T-cell (primary cell): ENCODE measurements around the gene BRINP3. TPM values are rescaled to one million over a fixed set of nuclear protein-coding genes. Genes with fewer than 3 reads are reported as not detected.

Experiments
- ATAC-seq, 4 experiments: fragments of 200-7000 bp in 3 of 4; fragments of 150-1000 bp in 1 of 4; cut with Tn5 transposase; replicated peaks in 1 of 4; 1 replicate in 3 of 4; 2 replicates in 1 of 4; pipeline ENCODE4 v1.10.0; 2021; ENCODE audit warnings: moderate library complexity in 3 of 4, mild to moderate bottlenecking in 2 of 4, moderate number of reproducible peaks in 1 of 4
- CTCF ChIA-PET, 2 donors: fragments of 300-600 bp; sonication (Branson Sonifier 250); formaldehyde crosslinking; loops; one replicate each; lab custom pipeline; 2022; ENCODE audit warnings: antibody characterized with exemption in 2 of 2; lab: Charles Lee
- POLR2A ChIA-PET, 2 donors: fragments of 300-600 bp; sonication (Branson Sonifier 250); formaldehyde crosslinking; loops; one replicate each; lab custom pipeline; 2022; ENCODE audit warnings: antibody characterized with exemption in 2 of 2; lab: Charles Lee
- DNase-seq, 35 experiments: peaks; one replicate each; pipeline versions ENCODE4 v3.0.0 to v3.0.0-alpha.2; 2013 to 2023
- H3K27ac ChIP-seq: one replicate; pipeline ENCODE4 v1.5.1; 2013; ENCODE audit warnings: low read length
- H3K27me3 ChIP-seq, 2 experiments: replicated peaks in 1 of 2; 1 replicate in 1 of 2; 2 replicates in 1 of 2; pipeline versions ENCODE4 v1.6.1 to v1.7.0; 2013; ENCODE audit warnings: low read length in 1 of 2, mixed read lengths in 1 of 2; ENCODE audit not compliant: control insufficient read depth in 2 of 2, insufficient read depth in 2 of 2; ENCODE audit errors: extremely low read depth in 1 of 2
- H3K36me3 ChIP-seq, 2 donors: 1 replicate in 1 of 2; 2 replicates in 1 of 2; pipeline versions ENCODE4 v1.6.1 to v1.7.0; 2013; ENCODE audit warnings: low read length in 1 of 2; ENCODE audit not compliant: control insufficient read depth in 2 of 2, insufficient read depth in 1 of 2; ENCODE audit errors: extremely low read depth in 1 of 2
- H3K4me1 ChIP-seq, 2 experiments: 1 replicate in 1 of 2; 2 replicates in 1 of 2; pipeline versions ENCODE4 v1.6.1 to v1.7.0; 2013; ENCODE audit warnings: low read length in 2 of 2, mixed read lengths in 1 of 2; ENCODE audit not compliant: insufficient read depth in 2 of 2, control insufficient read depth in 1 of 2; ENCODE audit errors: extremely low read depth in 1 of 2
- H3K4me3 ChIP-seq, 2 donors: 1 replicate in 1 of 2; 2 replicates in 1 of 2; pipeline versions ENCODE4 v1.5.1 to v1.7.0; 2013; ENCODE audit warnings: mild to moderate bottlenecking in 2 of 2, low read length in 1 of 2, moderate library complexity in 1 of 2; ENCODE audit not compliant: control insufficient read depth in 1 of 2; ENCODE audit errors: extremely low read depth in 1 of 2
- H3K9me3 ChIP-seq: 2 replicates; pipeline ENCODE4 v1.7.0; 2013
- H3K27ac Mint-ChIP-seq, 2 donors: one replicate each; pipeline ENCODE4 v1.8.0; 2020 to 2021; ENCODE audit warnings: mild to moderate bottlenecking in 2 of 2, mixed read lengths in 2 of 2
- H3K27me3 Mint-ChIP-seq, 2 donors: one replicate each; pipeline ENCODE4 v1.8.0; 2021 to 2022; ENCODE audit warnings: mixed read lengths in 2 of 2
- H3K36me3 Mint-ChIP-seq: one replicate; pipeline ENCODE4 v1.8.0; 2021; ENCODE audit warnings: mixed read lengths
- H3K4me1 Mint-ChIP-seq, 3 donors: one replicate each; pipeline ENCODE4 v1.8.0; 2020 to 2022; ENCODE audit warnings: mixed read lengths in 3 of 3, mild to moderate bottlenecking in 1 of 3
- H3K4me3 Mint-ChIP-seq, 3 donors: one replicate each; pipeline ENCODE4 v1.8.0; 2020 to 2022; ENCODE audit warnings: mild to moderate bottlenecking in 3 of 3, mixed read lengths in 3 of 3, moderate library complexity in 3 of 3
- H3K9me3 Mint-ChIP-seq, 3 donors: one replicate each; pipeline ENCODE4 v1.8.0; 2020 to 2022; ENCODE audit warnings: mixed read lengths in 3 of 3
- WGBS: methylation state at CpG from one replicate; pipeline ENCODE4 v1.1.5; 2013; ENCODE audit warnings: missing lambda C conversion rate; ENCODE audit not compliant: insufficient coverage; 5-methylcytosine and 5-hydroxymethylcytosine counted together
- total RNA-seq, 35 experiments: library from RNA in 6 of 35; stranded (reverse) in 6 of 35; fragments of 120-200 nt in 1 of 35; gene quantifications; one replicate each; pipeline versions ENCODE4 v1.2.1 to v1.2.4 and lab custom pipeline; 2013 to 2026

The BRINP3 gene
- total RNA-seq, 5 donors from 2014 or later (not counting 1 experiment from before 2014, with no cell fraction given): not detected

GRCh38 chr1:190436615-190437014, 41.0 kb downstream of the BRINP3 start:
- H3K27me3 Mint-ChIP-seq: no peaks in the 10 kb centered on the region
- no peaks in the 10 kb centered on the region for H3K36me3 ChIP-seq
- H3K9me3 Mint-ChIP-seq: peaks cover 5 to 17% (median 10%) of the 10 kb centered on the region in 3 donors
- H3K4me1 ChIP-seq: no peaks in the 10 kb centered on the region
- ChIA-PET CTCF (no interaction called here), POLR2A (no interaction called here)
- ATAC-seq (no peak), DNase-seq (no peak)
- no peaks in the 10 kb centered on the region for H3K4me1 Mint-ChIP-seq
- H3K9me3 ChIP-seq: no peaks in the 10 kb centered on the region
- H3K36me3 Mint-ChIP-seq: no peaks in the 10 kb centered on the region
- H3K4me3 Mint-ChIP-seq: no peak overlapping the region
- no peak overlapping the region for H3K27ac Mint-ChIP-seq
- no peaks in the 10 kb centered on the region for H3K27me3 ChIP-seq
- H3K4me3 ChIP-seq: no peak overlapping the region
- WGBS: no CpG with 5 or more reads among the region's 1 CpG
- H3K27ac ChIP-seq: no peak overlapping the region

- no peak for ATAC-seq
- POLR2A ChIA-PET: no interaction called here
- Mint-ChIP-seq H3K4me1 (no peaks in the 10 kb centered on the region), H3K4me3 (no peak overlapping the region), H3K36me3 (no peaks in the 10 kb centered on the region), H3K27ac (no peak overlapping the region), H3K9me3 (peaks cover 6 to 17% (median 9%) of the 10 kb centered on the region in 3 donors), H3K27me3 (no peaks in the 10 kb centered on the region)
- Histone ChIP-seq H3K9me3 (no peaks in the 10 kb centered on the region), H3K4me1 (no peaks in the 10 kb centered on the region), H3K4me3 (no peak overlapping the region), H3K27ac (no peak overlapping the region), H3K27me3 (no peaks in the 10 kb centered on the region), H3K36me3 (no peaks in the 10 kb centered on the region)
- no CpG with 5 or more reads among the region's 2 CpGs for WGBS
- DNase-seq: no peak
- CTCF ChIA-PET: no interaction called here
Measured at GRCh38 chr1:190429932-190430331, 47.7 kb downstream of the BRINP3 start.

- Mint-ChIP-seq H3K4me3 (no peak overlapping the region), H3K36me3 (no peaks in the 10 kb centered on the region), H3K4me1 (no peaks in the 10 kb centered on the region), H3K27me3 (no peaks in the 10 kb centered on the region), H3K27ac (no peak overlapping the region), H3K9me3 (peaks cover 6 to 21% (median 9%) of the 10 kb centered on the region in 3 donors)
- H3K9me3 ChIP-seq: no peaks in the 10 kb centered on the region
- no peaks in the 10 kb centered on the region for H3K4me1 ChIP-seq
- ChIA-PET POLR2A (no interaction called here), CTCF (no interaction called here)
- no peaks in the 10 kb centered on the region for H3K36me3 ChIP-seq
- H3K4me3 ChIP-seq: no peak overlapping the region
- ATAC-seq (no peak), DNase-seq (no peak)
- no peak overlapping the region for H3K27ac ChIP-seq
- H3K27me3 ChIP-seq: no peaks in the 10 kb centered on the region
Measured at GRCh38 chr1:190429141-190429540, 48.5 kb downstream of the BRINP3 start.

GRCh38 chr1:190416239-190416638, 61.4 kb downstream of the BRINP3 start:
- Histone ChIP-seq H3K36me3 (no peaks in the 10 kb centered on the region), H3K4me3 (no peak overlapping the region), H3K27ac (no peak overlapping the region), H3K9me3 (no peaks in the 10 kb centered on the region), H3K4me1 (no peaks in the 10 kb centered on the region), H3K27me3 (no peaks in the 10 kb centered on the region)
- Mint-ChIP-seq H3K4me3 (no peak overlapping the region), H3K4me1 (no peaks in the 10 kb centered on the region), H3K27me3 (no peaks in the 10 kb centered on the region), H3K36me3 (no peaks in the 10 kb centered on the region), H3K9me3 (peaks cover 3 to 11% (median 3%) of the 10 kb centered on the region in 3 donors), H3K27ac (no peak overlapping the region)
- WGBS: no CpG with 5 or more reads among the region's 1 CpG
- ATAC-seq (no peak), DNase-seq (no peak)
- ChIA-PET POLR2A (no interaction called here), CTCF (no interaction called here)

- H3K36me3 Mint-ChIP-seq: no peaks in the 10 kb centered on the region
- no CpG with 5 or more reads among the region's 3 CpGs for WGBS
Measured at GRCh38 chr1:190413142-190413541, 64.5 kb downstream of the BRINP3 start.

GRCh38 chr1:190403402-190403801, 74.3 kb downstream of the BRINP3 start:
- H3K27ac ChIP-seq: no peak overlapping the region

More at GRCh38 chr1:190413142-190413541, 64.5 kb downstream of the BRINP3 start:
- Mint-ChIP-seq H3K4me1 (no peaks in the 10 kb centered on the region), H3K4me3 (no peak overlapping the region), H3K27ac (no peak overlapping the region), H3K9me3 (peaks cover 6 to 18% (median 7%) of the 10 kb centered on the region in 3 donors), H3K27me3 (no peaks in the 10 kb centered on the region)
- ChIA-PET CTCF (no interaction called here), POLR2A (no interaction called here)
- Histone ChIP-seq H3K27ac (no peak overlapping the region), H3K9me3 (no peaks in the 10 kb centered on the region), H3K27me3 (no peaks in the 10 kb centered on the region), H3K4me3 (no peak overlapping the region), H3K36me3 (no peaks in the 10 kb centered on the region), H3K4me1 (no peaks in the 10 kb centered on the region)
- DNase-seq (no peak), ATAC-seq (no peak)

GRCh38 chr1:190399233-190399632, 78.4 kb downstream of the BRINP3 start:
- H3K4me1 Mint-ChIP-seq: no peaks in the 10 kb centered on the region
- DNase-seq (no peak), ATAC-seq (no peak)
- WGBS: no CpG with 5 or more reads among the region's 3 CpGs
- Histone ChIP-seq H3K4me3 (no peak overlapping the region), H3K36me3 (no peaks in the 10 kb centered on the region), H3K4me1 (no peaks in the 10 kb centered on the region), H3K27me3 (no peaks in the 10 kb centered on the region), H3K9me3 (no peaks in the 10 kb centered on the region), H3K27ac (no peak overlapping the region)
- H3K27me3 Mint-ChIP-seq: no peaks in the 10 kb centered on the region
- POLR2A ChIA-PET: no interaction called here
- no peaks in the 10 kb centered on the region for H3K36me3 Mint-ChIP-seq
- CTCF ChIA-PET: no interaction called here
- H3K4me3 Mint-ChIP-seq: no peak overlapping the region
- H3K9me3 Mint-ChIP-seq: peaks cover 5 to 11% (median 6%) of the 10 kb centered on the region in 3 donors
- no peak overlapping the region for H3K27ac Mint-ChIP-seq

More at GRCh38 chr1:190403402-190403801, 74.3 kb downstream of the BRINP3 start:
- Mint-ChIP-seq H3K9me3 (peaks cover 3 to 6% (median 6%) of the 10 kb centered on the region in 3 donors), H3K36me3 (no peaks in the 10 kb centered on the region), H3K27ac (no peak overlapping the region), H3K4me1 (no peaks in the 10 kb centered on the region), H3K27me3 (no peaks in the 10 kb centered on the region), H3K4me3 (no peak overlapping the region)
- Histone ChIP-seq H3K9me3 (no peaks in the 10 kb centered on the region), H3K36me3 (no peaks in the 10 kb centered on the region), H3K4me1 (no peaks in the 10 kb centered on the region), H3K4me3 (no peak overlapping the region), H3K27me3 (no peaks in the 10 kb centered on the region)
- WGBS: 89% methylated on average over 1 of the region's 3 CpGs
- POLR2A ChIA-PET: no interaction called here
- DNase-seq: no peak
- ATAC-seq: no peak
- CTCF ChIA-PET: no interaction called here
